Measurements from ENCODE around the gene PTPRK. TPM values are rescaled to one million over a fixed set of nuclear protein-coding genes. Genes with fewer than 3 reads are reported as not detected.
"Not testable (repeated sequence)": the region's sequence is repeated elsewhere in the genome, so short reads cannot be mapped to it uniquely, and the experiment has no call there.

The PTPRK gene
- total and polyA plus RNA-seq, 5 donors, result 9.6 to 45.7 (median 42.7) TPM

- no peaks in the 10 kb centered on the region for H3K9me3 ChIP-seq (ENCODE audit: control insufficient read depth, low read length)
- no peak for ATAC-seq
- intact Hi-C loops (cut with DNase I), result no loop called here
- H3K4me1 ChIP-seq (ENCODE audit: control insufficient read depth, insufficient read depth, low read length), result peaks cover 5% of the 10 kb centered on the region
- no peak overlapping the region for H3K4me3 ChIP-seq (ENCODE audit: low read length)
- no peak for DNase-seq
- WGBS, result 91% methylated on average over 10 of the region's 10 CpGs
- H3K27me3 ChIP-seq (ENCODE audit: control insufficient read depth, insufficient read depth), result no peaks in the 10 kb centered on the region
- no peak overlapping the region for H3K27ac ChIP-seq (ENCODE audit: low read length)
Measured at GRCh38 chr6:128437685-128438084, 82.7 kb downstream of the PTPRK start.

DNA sequence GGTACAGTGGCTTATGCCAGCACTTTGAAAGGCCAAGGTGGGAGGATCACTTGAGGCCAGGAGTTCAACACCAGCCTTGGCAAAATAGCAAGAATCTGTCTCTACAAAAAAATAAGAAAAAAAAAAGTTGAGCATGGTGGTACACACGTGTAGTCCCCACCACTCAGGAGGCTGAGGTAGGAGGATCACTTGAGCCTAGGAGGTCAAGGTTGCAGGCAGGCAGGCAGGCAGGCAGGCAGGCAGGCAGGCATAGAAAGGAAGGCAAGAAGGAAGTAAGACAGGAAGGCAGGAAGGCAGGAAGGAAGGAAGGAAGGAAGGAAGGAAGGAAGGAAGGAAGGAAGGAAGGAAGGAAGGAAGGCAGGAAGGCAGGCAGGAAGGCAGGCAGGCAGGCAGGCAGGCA lies 85.6 kb downstream of the PTPRK start:
- intact Hi-C loops (cut with DNase I); DNase-seq; H3K27ac ChIP-seq (ENCODE audit: low read length); ATAC-seq; H3K4me3 ChIP-seq (ENCODE audit: low read length); H3K4me1 ChIP-seq (ENCODE audit: control insufficient read depth, insufficient read depth, low read length); H3K9me3 ChIP-seq (ENCODE audit: control insufficient read depth, low read length); H3K27me3 ChIP-seq (ENCODE audit: control insufficient read depth, insufficient read depth): not testable (repeated sequence)
- WGBS, result 51% methylated on average over 1 of the region's 1 CpG

DNA sequence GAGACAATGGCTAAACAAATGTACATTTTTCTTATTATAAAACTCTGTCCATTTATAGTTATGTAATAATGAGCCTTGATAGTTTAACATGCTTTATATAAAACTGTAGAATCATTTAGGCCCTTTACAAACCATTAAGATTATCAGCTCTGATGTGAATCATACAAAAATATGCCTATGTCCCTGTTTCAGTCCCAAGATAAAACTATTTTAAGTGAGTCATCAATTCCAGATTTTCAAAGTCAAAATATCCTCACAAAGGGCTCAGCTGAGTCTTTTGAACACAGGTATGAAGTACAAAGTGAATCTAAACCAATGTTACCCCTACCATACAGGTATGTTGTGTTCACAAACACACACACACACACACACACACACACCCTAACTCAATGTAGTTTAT lies 88.0 kb downstream of the PTPRK start:
- Histone ChIP-seq H3K27ac (ENCODE audit: low read length) (no peak overlapping the region), H3K9me3 (ENCODE audit: control insufficient read depth, low read length) (no peaks in the 10 kb centered on the region), H3K4me1 (ENCODE audit: control insufficient read depth, insufficient read depth, low read length) (peaks cover 2% of the 10 kb centered on the region), H3K27me3 (ENCODE audit: control insufficient read depth, insufficient read depth) (no peaks in the 10 kb centered on the region), H3K4me3 (ENCODE audit: low read length) (no peak overlapping the region)
- ATAC-seq (no peak), DNase-seq (no peak)
- intact Hi-C loops (cut with DNase I), result no loop called here

DNA sequence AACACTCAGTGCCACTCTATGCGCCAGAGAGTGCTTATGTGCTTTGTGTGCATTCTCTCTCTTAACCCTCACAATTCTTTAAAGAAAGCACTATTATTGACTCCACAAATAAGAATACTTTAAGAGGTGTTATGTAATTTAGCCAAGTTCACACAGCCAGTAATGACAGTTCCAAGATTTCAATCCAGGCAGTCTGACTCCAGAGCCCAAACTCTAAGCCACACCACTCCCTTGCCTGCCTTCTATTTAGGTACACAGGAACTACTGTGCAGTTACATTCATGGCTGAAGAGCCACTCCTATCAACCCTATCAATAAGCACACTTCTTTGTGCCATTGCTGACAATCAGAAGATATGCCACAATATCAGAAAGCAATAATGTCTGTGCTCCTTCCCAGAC lies 93.3 kb downstream of the PTPRK start:
- ATAC-seq, result no peak
- WGBS, result 92% methylated on average over 1 of the region's 1 CpG
- Histone ChIP-seq H3K4me1 (ENCODE audit: control insufficient read depth, insufficient read depth, low read length) (no peaks in the 10 kb centered on the region), H3K9me3 (ENCODE audit: control insufficient read depth, low read length) (no peaks in the 10 kb centered on the region), H3K27me3 (ENCODE audit: control insufficient read depth, insufficient read depth) (no peaks in the 10 kb centered on the region), H3K4me3 (ENCODE audit: low read length) (no peak overlapping the region), H3K27ac (ENCODE audit: low read length) (no peak overlapping the region)
- no peak for DNase-seq
- intact Hi-C loops (cut with DNase I), result no loop called here

GRCh38 chr6:128425856-128426255 lies 94.5 kb downstream of the PTPRK start:
- Histone ChIP-seq H3K9me3 (ENCODE audit: control insufficient read depth, low read length) (no peaks in the 10 kb centered on the region), H3K27me3 (ENCODE audit: control insufficient read depth, insufficient read depth) (no peaks in the 10 kb centered on the region), H3K27ac (ENCODE audit: low read length) (no peak overlapping the region), H3K4me1 (ENCODE audit: control insufficient read depth, insufficient read depth, low read length) (no peaks in the 10 kb centered on the region), H3K4me3 (ENCODE audit: low read length) (no peak overlapping the region)
- ATAC-seq (peak in 1 of 2 donors; percentile 38), DNase-seq (no peak)
- WGBS, result 64% methylated on average over 2 of the region's 2 CpGs
- intact Hi-C loops (cut with DNase I), result no loop called here

- DNase-seq (no peak), ATAC-seq (no peak)
- no peak overlapping the region for H3K4me3 ChIP-seq (ENCODE audit: low read length)
- no peaks in the 10 kb centered on the region for H3K9me3 ChIP-seq (ENCODE audit: control insufficient read depth, low read length)
- no peaks in the 10 kb centered on the region for H3K27me3 ChIP-seq (ENCODE audit: control insufficient read depth, insufficient read depth)
- intact Hi-C loops (cut with DNase I), result no loop called here
- no peak overlapping the region for H3K27ac ChIP-seq (ENCODE audit: low read length)
- peaks cover 2% of the 10 kb centered on the region for H3K4me1 ChIP-seq (ENCODE audit: control insufficient read depth, insufficient read depth, low read length)
- WGBS, result 61% methylated on average over 1 of the region's 1 CpG
Measured at GRCh38 chr6:128422871-128423270, 97.5 kb downstream of the PTPRK start.

DNA sequence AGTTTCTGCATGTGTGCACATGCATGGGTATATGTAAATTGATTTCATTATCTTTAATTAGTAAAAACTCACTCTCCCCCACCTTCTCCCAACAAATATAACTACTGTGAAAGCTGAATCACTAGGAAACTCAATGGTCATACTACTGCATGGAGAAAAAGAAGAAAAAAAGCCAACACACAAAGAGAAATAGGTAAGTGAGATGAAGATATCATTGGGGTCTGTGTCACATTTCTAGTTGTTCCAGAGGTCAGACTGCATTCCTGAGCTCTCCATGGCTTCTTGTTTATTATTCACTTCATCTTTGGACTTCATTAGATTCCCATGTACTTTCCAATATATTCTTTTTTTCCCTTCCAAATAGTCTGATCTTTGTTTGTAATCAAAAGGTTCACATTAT lies 98.2 kb downstream of the PTPRK start:
- Histone ChIP-seq H3K27ac (ENCODE audit: low read length) (no peak overlapping the region), H3K4me1 (ENCODE audit: control insufficient read depth, insufficient read depth, low read length) (peaks cover 2% of the 10 kb centered on the region), H3K9me3 (ENCODE audit: control insufficient read depth, low read length) (no peaks in the 10 kb centered on the region), H3K4me3 (ENCODE audit: low read length) (no peak overlapping the region), H3K27me3 (ENCODE audit: control insufficient read depth, insufficient read depth) (no peaks in the 10 kb centered on the region)
- ATAC-seq (no peak), DNase-seq (no peak)
- intact Hi-C loops (cut with DNase I), result no loop called here

DNA sequence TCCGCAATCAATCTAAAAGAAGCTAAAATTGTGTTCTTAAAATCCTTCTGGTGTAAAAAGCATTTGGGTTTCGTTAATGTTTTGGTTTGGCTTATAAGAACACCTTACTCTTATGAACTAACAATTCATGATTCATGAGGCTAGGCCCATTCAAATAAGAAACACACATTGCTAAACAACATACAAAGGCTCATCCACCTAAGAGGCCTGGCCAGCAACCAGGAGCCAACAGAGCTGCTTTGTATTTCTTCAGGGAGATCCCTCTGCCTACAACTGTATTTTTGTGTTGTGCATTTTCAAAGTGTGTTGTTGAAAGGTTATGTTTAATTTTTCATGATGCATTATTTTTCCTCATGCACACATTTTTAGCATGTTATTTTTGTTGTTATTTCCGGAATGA lies 98.6 kb downstream of the PTPRK start:
- ATAC-seq (no peak), DNase-seq (no peak)
- intact Hi-C loops (cut with DNase I), result no loop called here

GRCh38 chr6:128417698-128418097 lies 102.7 kb downstream of the PTPRK start:
- Histone ChIP-seq H3K4me1 (ENCODE audit: control insufficient read depth, insufficient read depth, low read length) (peaks cover 2% of the 10 kb centered on the region), H3K4me3 (ENCODE audit: low read length) (no peak overlapping the region), H3K9me3 (ENCODE audit: control insufficient read depth, low read length) (no peaks in the 10 kb centered on the region), H3K27me3 (ENCODE audit: control insufficient read depth, insufficient read depth) (no peaks in the 10 kb centered on the region), H3K27ac (ENCODE audit: low read length) (no peak overlapping the region)
- WGBS, result 50% methylated on average over 5 of the region's 5 CpGs
- DNase-seq (no peak), ATAC-seq (peak; percentile 74 to 75)
- intact Hi-C loops (cut with DNase I), result no loop called here

More for the DNA sequence above, 98.6 kb downstream of the PTPRK start:
- WGBS, result 93% methylated on average over 3 of the region's 3 CpGs
- Histone ChIP-seq H3K27me3 (ENCODE audit: control insufficient read depth, insufficient read depth) (no peaks in the 10 kb centered on the region), H3K27ac (ENCODE audit: low read length) (no peak overlapping the region), H3K9me3 (ENCODE audit: control insufficient read depth, low read length) (no peaks in the 10 kb centered on the region), H3K4me1 (ENCODE audit: control insufficient read depth, insufficient read depth, low read length) (peaks cover 2% of the 10 kb centered on the region), H3K4me3 (ENCODE audit: low read length) (no peak overlapping the region)

- intact Hi-C loops (cut with DNase I), result no loop called here
Measured at GRCh38 chr6:128415387-128415786, 105.0 kb downstream of the PTPRK start.

GRCh38 chr6:128414943-128415342 lies 105.5 kb downstream of the PTPRK start:
- H3K27ac ChIP-seq (ENCODE audit: low read length), result no peak overlapping the region
- no peaks in the 10 kb centered on the region for H3K27me3 ChIP-seq (ENCODE audit: control insufficient read depth, insufficient read depth)
- DNase-seq (no peak), ATAC-seq (no peak)
- intact Hi-C loops (cut with DNase I), result no loop called here
- WGBS, result 78% methylated on average over 6 of the region's 6 CpGs
- H3K9me3 ChIP-seq (ENCODE audit: control insufficient read depth, low read length), result no peaks in the 10 kb centered on the region
- H3K4me3 ChIP-seq (ENCODE audit: low read length), result no peak overlapping the region
- H3K4me1 ChIP-seq (ENCODE audit: control insufficient read depth, insufficient read depth, low read length), result peaks cover 5% of the 10 kb centered on the region

More at GRCh38 chr6:128415387-128415786, 105.0 kb downstream of the PTPRK start:
- H3K4me1 ChIP-seq (ENCODE audit: control insufficient read depth, insufficient read depth, low read length), result peaks cover 5% of the 10 kb centered on the region
- ATAC-seq (no peak), DNase-seq (no peak)
- WGBS, result 35% methylated on average over 1 of the region's 1 CpG
- H3K4me3 ChIP-seq (ENCODE audit: low read length), result no peak overlapping the region
- H3K27ac ChIP-seq (ENCODE audit: low read length), result no peak overlapping the region
- H3K27me3 ChIP-seq (ENCODE audit: control insufficient read depth, insufficient read depth), result no peaks in the 10 kb centered on the region
- H3K9me3 ChIP-seq (ENCODE audit: control insufficient read depth, low read length), result no peaks in the 10 kb centered on the region

DNA sequence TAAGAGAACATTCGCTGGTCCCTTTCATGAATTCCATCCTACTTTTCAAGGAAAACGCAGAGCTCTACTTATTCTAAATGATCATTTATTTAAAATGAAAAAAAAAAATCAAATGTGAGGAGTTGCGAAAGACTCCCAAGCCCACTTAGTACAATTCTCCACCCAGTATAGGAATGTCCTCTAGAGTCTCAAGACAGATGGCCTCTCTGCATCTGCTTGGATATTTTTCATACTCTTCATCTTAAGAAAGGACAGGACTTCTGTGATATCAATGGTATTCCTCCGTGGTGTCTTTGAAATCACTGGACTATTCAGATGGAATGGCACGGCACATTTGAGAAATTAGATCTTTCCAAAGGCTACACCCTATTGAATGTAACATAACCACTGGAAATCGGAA lies 107.1 kb downstream of the PTPRK start:
- Histone ChIP-seq H3K9me3 (ENCODE audit: control insufficient read depth, low read length) (no peaks in the 10 kb centered on the region), H3K27ac (ENCODE audit: low read length) (no peak overlapping the region), H3K4me1 (ENCODE audit: control insufficient read depth, insufficient read depth, low read length) (peaks cover 5% of the 10 kb centered on the region), H3K27me3 (ENCODE audit: control insufficient read depth, insufficient read depth) (no peaks in the 10 kb centered on the region), H3K4me3 (ENCODE audit: low read length) (no peak overlapping the region)
- intact Hi-C loops (cut with DNase I), result no loop called here
- ATAC-seq (no peak), DNase-seq (no peak)
- 96% methylated on average over 6 of the region's 6 CpGs for WGBS
